Suprapubic skin (tissue), 2 donors: ENCODE data around the gene DAPL1.

Experiments
- EP300 ChIP-seq: sonication (generic); formaldehyde crosslinking; IDR thresholded peaks from one replicate; pipeline ENCODE4 v1.6.1; 2017; ENCODE audit warnings: antibody characterized with exemption
- POLR2A ChIP-seq, 2 donors: fragments of 450-650 bp; IDR thresholded peaks; one replicate each; pipeline ENCODE4 v1.6.1; 2017; ENCODE audit warnings: antibody characterized with exemption in 2 of 2, mild to moderate bottlenecking in 2 of 2, moderate library complexity in 2 of 2

- TF ChIP-seq EP300 = no peak
- TF ChIP-seq POLR2A (IDR thresholded peaks at IDR 0.05) = no peak
Measured at GRCh38 chr2:158772306-158773078, 22.6 kb upstream of the DAPL1 start.
